Middle frontal gyrus (tissue), 1 donor: ENCODE measurements around the gene RUNX1.
"Not testable (repeated sequence)": the region's sequence is repeated elsewhere in the genome, so short reads cannot be mapped to it uniquely, and the experiment has no call there.

Experiments used
- DNase-seq: peaks from one replicate; pipeline ENCODE4 v3.0.0-alpha.2; 2015; ENCODE audit warnings: low spot score; ENCODE audit errors: extremely low spot score

RUNX1 gene

GRCh38 chr21:34970566-34970965 lies 78.5 kb downstream of the RUNX1 start:
- DNase-seq: no peak

- DNase-seq: no peak
Observed at GRCh38 chr21:34970167-34970500, 79.0 kb downstream of the RUNX1 start.

- no peak for DNase-seq
Observed at GRCh38 chr21:34969423-34970166, 79.5 kb downstream of the RUNX1 start.

- DNase-seq: no peak
Observed at GRCh38 chr21:34968414-34969333, 80.4 kb downstream of the RUNX1 start.

- no peak for DNase-seq
Observed at GRCh38 chr21:34967509-34968289, 81.4 kb downstream of the RUNX1 start.

- not testable (repeated sequence) for DNase-seq
Observed at GRCh38 chr21:34966881-34967280, 82.2 kb downstream of the RUNX1 start.

GRCh38 chr21:34965200-34966174 lies 83.6 kb downstream of the RUNX1 start:
- no peak for DNase-seq

GRCh38 chr21:34962586-34963222 lies 86.4 kb downstream of the RUNX1 start:
- no peak for DNase-seq

- no peak for DNase-seq
Observed at GRCh38 chr21:34962136-34962535, 87.0 kb downstream of the RUNX1 start.

- no peak for DNase-seq
Observed at GRCh38 chr21:34960687-34961086, 88.4 kb downstream of the RUNX1 start.

- DNase-seq: no peak
Observed at GRCh38 chr21:34959607-34960006, 89.5 kb downstream of the RUNX1 start.

GRCh38 chr21:34958040-34958439 lies 91.1 kb downstream of the RUNX1 start:
- no peak for DNase-seq

- DNase-seq: no peak
Observed at GRCh38 chr21:34956416-34957316, 92.4 kb downstream of the RUNX1 start.

- no peak for DNase-seq
Observed at GRCh38 chr21:34953950-34954349, 95.2 kb downstream of the RUNX1 start.

- no peak for DNase-seq
Observed at GRCh38 chr21:34952701-34953100, 96.4 kb downstream of the RUNX1 start.

GRCh38 chr21:34951868-34952267 lies 97.2 kb downstream of the RUNX1 start:
- not testable (repeated sequence) for DNase-seq

GRCh38 chr21:34950980-34951379 lies 98.1 kb downstream of the RUNX1 start:
- DNase-seq: no peak

GRCh38 chr21:34949499-34949898 lies 99.6 kb downstream of the RUNX1 start:
- no peak for DNase-seq

- no peak for DNase-seq
Observed at GRCh38 chr21:34949030-34949429, 100.1 kb downstream of the RUNX1 start.
